ENCODE results near the gene PLGLB1. TPM values are rescaled to one million over a fixed set of nuclear protein-coding genes. Genes with fewer than 3 reads are reported as not detected.
"Not testable (repeated sequence)": the region's sequence is repeated elsewhere in the genome, so short reads cannot be mapped to it uniquely, and the experiment has no call there.

The PLGLB1 gene
- total and polyA plus RNA-seq, 9 of the 15 experiments (the other 6 are each of a cell fraction or from before 2014, with no cell fraction given): 0.14 TPM; not detected in 8

- BruUV-seq (replicated peaks); in situ Hi-C loops (cut with MboI); POLR2A ChIA-PET; H3K27me3 ChIP-seq (ENCODE audit: control insufficient read depth in 2 of 2, insufficient read depth in 2 of 2, low read length in 2 of 2); H3K4me2 ChIP-seq (ENCODE audit: insufficient read depth, low read length); H3K9me3 ChIP-seq (replicated peaks; ENCODE audit: control insufficient read depth, insufficient read depth, low read depth, low read length); DNase-seq (ENCODE audit: extremely low read depth in 1 of 4, low spot score in 3 of 4); FAIRE-seq; H3K36me3 ChIP-seq (ENCODE audit: control insufficient read depth, insufficient read depth, low read length); CTCF ChIA-PET (ENCODE audit: low intra/inter-chr PET ratio); intact Hi-C loops (cut with micrococcal nuclease); H3K9me1 ChIP-seq (ENCODE audit: control insufficient read depth, insufficient read depth, low read length); H2AFZ ChIP-seq (ENCODE audit: low read depth, low read length); H3K9ac ChIP-seq (ENCODE audit: insufficient read depth in 1 of 2, low read depth in 2 of 2, low read length in 2 of 2); H3K4me3 ChIP-seq; ATAC-seq; H3K79me2 ChIP-seq (ENCODE audit: control insufficient read depth, insufficient read depth, low read length); H3K4me1 ChIP-seq (replicated peaks in 1 of 2; ENCODE audit: control insufficient read depth in 2 of 2, insufficient read depth in 2 of 2, low read length in 2 of 2); H4K20me1 ChIP-seq (replicated peaks; ENCODE audit: control insufficient read depth, insufficient read depth, low read length); H3K27ac ChIP-seq (ENCODE audit: extremely low read depth, low read depth, low read length): not testable (repeated sequence)
- WGBS (ENCODE audit: insufficient coverage, low coverage, missing lambda C conversion rate): 0% methylated on average over 1 of the region's 9 CpGs
Observed at GRCh38 chr2:87014489-87015169, 7.0 kb downstream of the PLGLB1 start.

- DNase-seq (ENCODE audit: extremely low read depth in 1 of 4, low spot score in 3 of 4); H2AFZ ChIP-seq (ENCODE audit: low read depth, low read length); H3K4me2 ChIP-seq (ENCODE audit: insufficient read depth, low read length); H3K4me3 ChIP-seq; H3K9me3 ChIP-seq (replicated peaks; ENCODE audit: control insufficient read depth, insufficient read depth, low read depth, low read length); POLR2A ChIA-PET; in situ Hi-C loops (cut with MboI); H3K4me1 ChIP-seq (replicated peaks in 1 of 2; ENCODE audit: control insufficient read depth in 2 of 2, insufficient read depth in 2 of 2, low read length in 2 of 2); H3K79me2 ChIP-seq (ENCODE audit: control insufficient read depth, insufficient read depth, low read length); H3K9ac ChIP-seq (ENCODE audit: insufficient read depth in 1 of 2, low read depth in 2 of 2, low read length in 2 of 2); H4K20me1 ChIP-seq (replicated peaks; ENCODE audit: control insufficient read depth, insufficient read depth, low read length); H3K36me3 ChIP-seq (ENCODE audit: control insufficient read depth, insufficient read depth, low read length); ATAC-seq; H3K27me3 ChIP-seq (ENCODE audit: control insufficient read depth in 2 of 2, insufficient read depth in 2 of 2, low read length in 2 of 2); H3K9me1 ChIP-seq (ENCODE audit: control insufficient read depth, insufficient read depth, low read length); CTCF ChIA-PET (ENCODE audit: low intra/inter-chr PET ratio); H3K27ac ChIP-seq (ENCODE audit: extremely low read depth, low read depth, low read length); intact Hi-C loops (cut with micrococcal nuclease); FAIRE-seq; BruUV-seq (replicated peaks): not testable (repeated sequence)
- WGBS (ENCODE audit: insufficient coverage, low coverage, missing lambda C conversion rate): no CpG with 5 or more reads among the region's 2 CpGs
Observed at GRCh38 chr2:87004398-87004797, 17.2 kb downstream of the PLGLB1 start.

Small RNA genes within 50 kb of the gene (small RNA-seq; reads per million reads assigned to genes)
- not detected for gene AC125232.1

Other genes starting within 250 kb of the PLGLB1 start
- not detected in 2 replicates for gene CD8A, start 230.9 kb downstream of the PLGLB1 start, total RNA-seq (2014; rRNA removed)
- gene CD8A, start 230.9 kb downstream of the PLGLB1 start, total RNA-seq (2014; rRNA removed; fragmentation: Illumina TruSeq; extraction: Trizol): not detected in 2 replicates
- gene CD8A, start 230.9 kb downstream of the PLGLB1 start, total RNA-seq (2015; rRNA removed; fragmentation: Illumina TruSeq; extraction: Trizol): not detected in 2 replicates
- gene CD8A, start 230.9 kb downstream of the PLGLB1 start, total RNA-seq (2021): 0.07 and 0.20 TPM in 2 replicates
- gene CD8A, start 230.9 kb downstream of the PLGLB1 start, polyA plus RNA-seq (2011; rRNA removed): not detected in 2 replicates
- gene CD8A, start 230.9 kb downstream of the PLGLB1 start, polyA plus RNA-seq (2014; fragmentation: Illumina TruSeq; extraction: Trizol): not detected in 2 replicates
- not detected for gene CD8A, start 230.9 kb downstream of the PLGLB1 start, polyA plus RNA-seq (2014; fragmentation: Nextera tagmentation; extraction: Ambion mirVana)
- gene CD8A, start 230.9 kb downstream of the PLGLB1 start, polyA plus RNA-seq (2014; rRNA removed): not detected in 2 replicates
- gene CD8B, start 160.0 kb downstream of the PLGLB1 start, total RNA-seq (2014; rRNA removed): not detected in 2 replicates
- not detected in 2 replicates for gene CD8B, start 160.0 kb downstream of the PLGLB1 start, total RNA-seq (2014; rRNA removed; fragmentation: Illumina TruSeq; extraction: Trizol)
- gene CD8B, start 160.0 kb downstream of the PLGLB1 start, total RNA-seq (2015; rRNA removed; fragmentation: Illumina TruSeq; extraction: Trizol): not detected in 2 replicates
- 0.18 TPM in 1 of 2 replicates, not detected in the other for gene CD8B, start 160.0 kb downstream of the PLGLB1 start, total RNA-seq (2021)
- not detected in 2 replicates for gene CD8B, start 160.0 kb downstream of the PLGLB1 start, polyA plus RNA-seq (2011; rRNA removed)
- not detected in 2 replicates for gene CD8B, start 160.0 kb downstream of the PLGLB1 start, polyA plus RNA-seq (2014; fragmentation: Illumina TruSeq; extraction: Trizol)
- not detected for gene CD8B, start 160.0 kb downstream of the PLGLB1 start, polyA plus RNA-seq (2014; fragmentation: Nextera tagmentation; extraction: Ambion mirVana)
- gene CD8B, start 160.0 kb downstream of the PLGLB1 start, polyA plus RNA-seq (2014; rRNA removed): not detected in 2 replicates
- gene RGPD1, start 79.7 kb downstream of the PLGLB1 start, total RNA-seq (2014; rRNA removed): 2.4 and 3.1 TPM in 2 replicates
- gene RGPD1, start 79.7 kb downstream of the PLGLB1 start, total RNA-seq (2014; rRNA removed; fragmentation: Illumina TruSeq; extraction: Trizol): 5.2 and 5.6 TPM in 2 replicates
- 5.8 and 6.1 TPM in 2 replicates for gene RGPD1, start 79.7 kb downstream of the PLGLB1 start, total RNA-seq (2015; rRNA removed; fragmentation: Illumina TruSeq; extraction: Trizol)
- gene RGPD1, start 79.7 kb downstream of the PLGLB1 start, total RNA-seq (2021): 0.04 and 0.53 TPM in 2 replicates
- gene RGPD1, start 79.7 kb downstream of the PLGLB1 start, polyA plus RNA-seq (2011; rRNA removed): 0.85 and 2.3 TPM in 2 replicates
- gene RGPD1, start 79.7 kb downstream of the PLGLB1 start, polyA plus RNA-seq (2014; fragmentation: Illumina TruSeq; extraction: Trizol): 3.2 and 4.3 TPM in 2 replicates
- 1 to 10 TPM in 1 of 2 experiments, under 1 TPM in 1; 0.55 to 1.4 TPM for gene RGPD1, start 79.7 kb downstream of the PLGLB1 start, polyA plus RNA-seq (2014; fragmentation: Nextera tagmentation; extraction: Ambion mirVana)
- 2.3 and 3.1 TPM in 2 replicates for gene RGPD1, start 79.7 kb downstream of the PLGLB1 start, polyA plus RNA-seq (2014; rRNA removed)

Measured in K562 (cell line).